Measurements from ENCODE around the gene ZPBP.
"Not testable (repeated sequence)": the region's sequence is repeated elsewhere in the genome, so short reads cannot be mapped to it uniquely, and the experiment has no call there.

The ZPBP gene, protein sequence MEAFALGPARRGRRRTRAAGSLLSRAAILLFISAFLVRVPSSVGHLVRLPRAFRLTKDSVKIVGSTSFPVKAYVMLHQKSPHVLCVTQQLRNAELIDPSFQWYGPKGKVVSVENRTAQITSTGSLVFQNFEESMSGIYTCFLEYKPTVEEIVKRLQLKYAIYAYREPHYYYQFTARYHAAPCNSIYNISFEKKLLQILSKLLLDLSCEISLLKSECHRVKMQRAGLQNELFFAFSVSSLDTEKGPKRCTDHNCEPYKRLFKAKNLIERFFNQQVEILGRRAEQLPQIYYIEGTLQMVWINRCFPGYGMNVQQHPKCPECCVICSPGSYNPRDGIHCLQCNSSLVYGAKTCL

DNA sequence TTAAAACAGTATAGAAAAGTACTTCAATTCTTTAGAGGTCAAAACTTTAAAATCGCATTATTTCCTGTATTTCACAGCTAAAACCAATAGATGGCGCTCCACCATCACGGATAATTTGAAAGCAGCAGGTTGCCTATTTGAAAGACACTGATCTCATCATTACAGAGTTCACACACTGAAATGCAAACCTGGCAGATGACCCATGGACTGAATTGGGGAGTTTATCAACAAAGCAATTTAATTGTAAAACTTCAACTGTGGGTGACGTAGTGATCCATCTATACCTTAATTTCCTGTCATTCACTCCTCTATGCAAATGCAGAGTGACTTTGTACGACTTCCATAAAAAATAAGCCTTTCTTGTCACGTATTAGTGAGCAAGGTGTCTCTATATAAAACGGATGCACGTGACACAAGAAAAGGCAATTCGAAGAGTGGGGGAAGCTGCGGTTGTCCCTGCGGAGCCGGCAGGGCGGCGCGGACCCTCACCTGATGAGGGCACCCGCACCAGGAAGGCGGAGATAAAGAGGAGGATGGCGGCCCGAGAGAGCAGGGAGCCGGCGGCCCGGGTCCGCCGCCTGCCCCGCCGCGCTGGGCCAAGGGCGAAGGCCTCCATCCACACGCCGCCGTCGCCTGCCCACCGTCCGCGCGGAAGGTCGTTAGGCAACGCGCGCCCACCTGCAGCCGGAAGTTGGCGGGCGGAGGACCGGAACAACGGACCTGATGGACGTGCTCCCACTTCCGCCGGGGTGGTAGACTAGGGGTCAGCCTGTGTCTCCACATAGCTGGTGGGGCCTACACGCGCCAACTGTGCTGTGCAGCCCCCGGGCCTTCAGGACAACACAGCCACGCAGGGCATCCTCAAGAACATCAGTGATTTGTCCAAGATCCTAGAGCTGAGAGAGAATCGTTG lies at the start of gene ZPBP:
Gene ZPBP (minus strand): TSS at position 668 of the 913 bp plus-strand sequence. CDS start 52 bp downstream, at position 616.
- DNase-seq: peak; percentile 43

DNA sequence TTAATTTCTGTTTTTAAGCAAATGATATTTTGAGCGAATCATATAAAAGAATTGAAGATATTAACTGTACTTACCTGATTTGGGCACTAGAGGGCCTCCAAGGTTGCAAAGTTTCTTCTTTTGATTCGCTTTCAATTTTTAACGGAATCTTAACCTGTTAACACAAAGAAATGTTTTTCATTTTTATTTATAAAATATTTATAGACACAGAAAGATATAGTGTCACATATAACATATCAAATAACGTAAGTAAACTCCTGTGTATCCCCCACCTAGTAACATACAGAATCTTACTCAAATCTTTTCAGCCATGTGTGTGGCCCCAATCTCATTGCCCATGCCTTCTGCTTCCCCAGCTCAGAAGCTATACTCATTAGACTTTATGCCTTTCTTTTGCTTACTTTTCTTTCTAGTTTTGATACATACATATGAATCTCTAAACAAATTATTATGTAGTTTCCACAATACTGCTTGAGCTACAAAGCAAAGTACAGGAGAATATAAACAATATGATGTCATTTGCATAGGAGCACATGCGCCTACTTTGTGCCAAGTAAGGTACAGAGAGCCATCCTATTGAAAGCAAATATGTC lies 49.5 kb upstream of the ZPBP start:
- DNase-seq: peak; percentile 49

GRCh38 chr7:50141854-50142253 lies 48.8 kb upstream of the ZPBP start:
- no peak for DNase-seq

GRCh38 chr7:50141131-50141530 lies 48.1 kb upstream of the ZPBP start:
- DNase-seq: no peak

- no peak for DNase-seq
These were observed 47.6 kb upstream of the ZPBP start for GRCh38 chr7:50140688-50141087.

- no peak for DNase-seq
These were observed 45.1 kb upstream of the ZPBP start for GRCh38 chr7:50138101-50138500.

- no peak for DNase-seq
These were observed 32.7 kb upstream of the ZPBP start for GRCh38 chr7:50125766-50126165.

DNA sequence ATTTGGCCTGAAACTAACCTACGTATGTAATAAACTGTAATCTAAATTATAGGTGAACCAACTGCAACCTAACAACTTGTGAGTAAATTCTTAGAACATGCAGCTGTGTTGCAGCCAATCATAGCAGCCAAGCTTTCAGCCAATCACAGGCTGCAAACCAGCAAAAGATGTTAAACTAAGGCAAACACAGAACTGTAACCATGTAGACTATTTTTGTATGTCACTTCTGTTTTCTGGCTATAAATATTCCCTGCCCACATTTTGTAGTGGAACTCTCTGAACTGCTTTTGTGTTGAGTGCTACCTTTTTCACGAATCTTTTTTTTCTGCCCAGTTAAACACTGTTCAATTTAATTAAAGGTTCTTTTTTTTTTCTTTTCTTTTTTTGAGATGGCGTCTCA lies 28.2 kb upstream of the ZPBP start:
- DNase-seq: no peak

DNA sequence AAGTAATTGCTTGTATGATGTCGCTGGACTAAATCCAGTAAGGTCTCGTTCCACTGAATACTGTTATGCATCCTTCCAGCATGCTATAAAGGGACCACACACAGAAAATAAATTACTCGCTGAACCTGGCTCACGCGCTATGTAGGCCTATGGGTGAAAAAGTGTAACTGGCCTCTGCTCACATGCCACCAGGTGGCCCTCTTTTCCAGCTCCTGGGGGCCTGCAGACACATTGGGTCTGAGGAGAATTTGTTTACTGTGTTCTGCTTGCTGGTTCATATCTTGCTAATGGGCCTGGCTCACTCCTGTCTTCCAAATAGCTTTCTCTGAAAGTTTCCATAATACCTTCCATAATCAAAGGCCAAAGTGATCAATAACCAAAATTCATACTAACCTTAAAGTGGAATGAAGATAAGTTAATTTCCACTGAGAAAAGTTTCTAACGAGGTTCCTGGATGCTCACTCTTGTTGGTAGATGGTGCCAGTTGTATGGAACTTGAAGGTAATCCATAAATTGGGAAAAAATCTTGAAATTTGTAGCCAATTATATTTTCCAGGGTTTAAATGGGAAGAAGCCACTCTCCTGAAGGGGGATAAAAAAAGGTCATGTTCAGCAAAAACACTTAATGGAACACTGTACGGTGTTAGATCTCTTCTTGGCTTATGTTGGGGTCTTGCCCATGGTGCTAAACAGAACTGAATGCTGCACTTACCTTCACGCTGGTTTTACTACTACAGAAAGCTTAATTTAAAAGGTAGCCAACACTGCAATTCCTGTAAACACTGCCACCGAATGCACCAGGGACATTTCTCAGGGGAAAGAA lies 27.0 kb upstream of the ZPBP start:
- peak; percentile 38 for DNase-seq

GRCh38 chr7:50112250-50112649 lies 19.2 kb upstream of the ZPBP start:
- DNase-seq: no peak

GRCh38 chr7:50101873-50102272 lies 8.8 kb upstream of the ZPBP start:
- no peak for DNase-seq

- DNase-seq: no peak
These were observed 2.6 kb upstream of the ZPBP start for GRCh38 chr7:50095634-50096033.

DNA sequence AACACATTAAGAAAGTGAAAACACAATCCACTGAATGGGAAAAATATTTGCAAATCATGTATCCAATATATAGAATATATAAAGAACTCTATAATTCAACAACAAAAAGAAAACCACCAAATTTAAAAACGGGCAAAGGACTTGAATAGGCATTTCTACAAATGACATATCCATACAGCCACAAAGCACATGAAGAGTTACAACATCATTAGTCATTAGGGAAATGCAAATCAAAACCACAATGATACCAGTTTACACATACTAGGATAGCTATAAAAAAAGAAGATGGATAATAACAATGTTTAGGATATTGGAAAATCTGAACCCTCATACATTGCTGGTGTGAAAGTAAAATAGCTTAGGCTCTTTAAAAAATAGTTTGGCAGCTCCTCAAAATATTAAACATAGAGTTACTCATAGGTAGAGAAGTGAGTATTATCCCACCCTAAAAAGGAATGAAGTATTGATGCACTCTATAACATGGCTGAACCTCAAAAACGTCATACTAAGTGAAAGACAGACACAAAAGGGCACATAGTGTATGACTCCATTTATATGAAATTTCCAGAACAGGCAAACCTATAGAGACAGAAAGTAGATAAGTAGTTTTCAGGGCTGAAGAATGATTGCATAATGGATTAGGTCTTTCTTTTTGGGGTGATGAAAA lies 4.5 kb downstream of the ZPBP start:
- DNase-seq: no peak

DNA sequence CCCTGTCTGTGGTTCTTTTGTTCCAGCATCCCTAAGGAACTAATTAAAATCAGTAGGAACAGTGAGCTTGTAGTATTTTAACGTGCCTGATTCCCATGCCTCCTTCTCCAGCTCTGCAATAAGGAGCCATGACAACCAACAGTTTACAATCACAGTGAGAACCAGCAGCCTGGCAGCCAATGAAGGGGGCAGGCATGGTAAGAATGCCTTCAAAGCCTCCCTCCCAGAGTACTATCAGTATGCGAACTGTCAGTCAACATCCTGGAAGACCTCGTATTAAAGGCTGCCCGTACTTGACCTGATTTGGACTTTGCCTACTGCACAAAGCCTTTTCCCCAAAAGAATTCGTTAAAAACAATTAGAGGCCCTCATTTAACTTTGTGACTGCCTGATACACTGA lies 7.7 kb downstream of the ZPBP start:
- DNase-seq: no peak

GRCh38 chr7:50073093-50073492 lies 20.0 kb downstream of the ZPBP start:
- no peak for DNase-seq

GRCh38 chr7:50069613-50070012 lies 23.4 kb downstream of the ZPBP start:
- DNase-seq: no peak

DNA sequence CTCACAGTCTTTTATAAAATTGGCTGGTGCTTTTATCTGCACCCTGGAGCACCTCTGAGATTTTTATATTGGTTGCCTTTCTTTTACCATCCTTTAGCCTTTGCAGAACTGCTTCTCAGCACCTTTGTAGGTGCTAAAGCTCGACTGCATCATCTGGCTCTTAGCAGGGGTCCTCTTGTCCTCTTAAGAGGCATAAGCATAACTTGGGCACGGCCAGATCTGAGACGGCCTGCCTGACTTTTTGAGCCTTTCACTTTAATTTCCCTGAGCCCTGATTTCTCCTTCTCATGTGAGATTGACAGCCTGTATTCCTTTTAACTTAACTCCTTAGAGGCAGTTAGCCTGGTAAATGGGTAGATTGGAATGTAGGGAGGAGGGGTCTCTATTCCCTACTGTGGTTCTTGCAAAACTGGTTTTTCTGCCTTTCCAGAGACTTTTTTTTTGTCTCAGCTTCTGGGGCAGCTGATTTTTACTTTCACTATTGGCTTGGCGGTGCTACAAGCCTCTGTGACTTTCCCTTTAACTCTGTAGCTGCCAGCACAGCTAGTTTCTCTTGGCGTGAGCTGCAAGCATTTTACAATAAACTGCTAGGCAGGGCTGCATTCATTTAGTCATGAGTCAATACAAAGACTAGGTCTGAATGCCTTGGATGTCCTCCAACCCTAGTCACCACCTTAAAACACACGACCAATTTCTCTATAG lies 24.0 kb downstream of the ZPBP start:
- no peak for DNase-seq

DNA sequence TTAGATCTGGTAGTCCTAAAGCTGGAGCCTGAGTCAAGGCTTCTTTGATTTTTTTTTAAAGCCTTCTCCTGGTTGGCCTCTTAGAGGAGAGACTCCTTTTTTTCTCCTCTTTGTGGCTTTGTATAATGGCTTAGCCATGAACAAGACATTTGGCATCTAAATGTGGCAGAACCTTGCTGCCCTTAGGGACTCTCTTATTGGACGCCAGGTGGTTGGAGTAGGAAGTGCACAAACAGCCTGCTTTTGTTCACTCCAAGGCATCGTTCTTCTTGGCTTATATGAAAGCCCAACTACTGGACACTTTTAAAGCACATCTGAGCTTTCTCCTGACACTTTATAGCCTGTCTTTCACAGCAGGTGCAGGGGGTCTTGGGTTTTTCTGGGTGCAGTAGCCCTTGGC lies 25.0 kb downstream of the ZPBP start:
- peak; percentile 41 for DNase-seq

DNA sequence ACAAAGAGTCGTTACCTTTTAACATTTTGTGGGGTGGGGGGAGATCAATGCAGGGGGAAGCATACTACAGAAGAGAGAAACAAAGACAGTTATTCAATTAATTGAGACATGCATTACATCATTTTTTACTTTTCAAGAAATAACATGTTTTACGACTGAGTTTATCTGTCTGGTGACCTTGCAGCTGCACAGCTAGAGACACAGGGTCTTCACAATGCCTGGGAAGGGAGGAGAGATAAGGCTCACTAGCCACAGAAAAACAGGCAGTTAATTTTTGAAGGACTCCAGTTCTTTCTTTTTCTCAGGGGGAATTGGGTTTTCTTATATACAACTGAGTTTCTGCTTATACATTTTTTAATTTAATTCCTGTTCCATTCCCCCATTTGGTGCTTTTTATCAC lies 30.1 kb downstream of the ZPBP start:
- DNase-seq: no peak

- peak; percentile 79 for DNase-seq
These were observed 36.9 kb downstream of the ZPBP start for GRCh38 chr7:50056131-50056530.

GRCh38 chr7:50047716-50048115 lies 45.3 kb downstream of the ZPBP start:
- no peak for DNase-seq

DNA sequence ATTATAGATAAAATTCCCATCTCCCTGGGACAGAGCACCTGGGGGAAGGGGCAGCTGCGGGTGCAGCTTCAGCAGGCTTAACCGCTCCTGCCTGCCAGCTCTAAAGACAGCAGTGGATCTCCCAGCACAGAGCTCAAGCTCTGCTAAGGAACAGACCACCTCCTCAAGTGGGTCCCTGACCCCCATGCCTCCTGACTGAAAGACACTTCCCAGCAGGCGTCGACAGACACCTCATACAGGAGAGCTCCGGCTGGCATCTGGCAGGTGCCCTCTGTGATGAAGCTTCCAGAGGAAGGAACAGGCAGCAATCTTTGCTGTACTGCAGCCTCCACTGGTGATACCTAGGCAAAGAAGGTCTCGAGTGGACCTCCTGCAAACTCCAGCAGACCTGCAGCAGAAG lies 51.9 kb downstream of the ZPBP start:
- not testable (repeated sequence) for DNase-seq

All from NCI-H82 (cell line).